Activated CD8-positive, alpha-beta memory T cell treated with anti-CD3 and anti-CD28 coated beads, Interleukin-2, amount 50 U/mL, for 48 hours (primary cell): ENCODE data around the gene MGARP.
"Not testable (repeated sequence)": the region's sequence is repeated elsewhere in the genome, so short reads cannot be mapped to it uniquely, and the experiment has no call there.

Experiments used
- DNase-seq: peaks from one replicate; pipeline ENCODE4 v3.0.0-alpha.2; 2020

The MGARP gene

DNA sequence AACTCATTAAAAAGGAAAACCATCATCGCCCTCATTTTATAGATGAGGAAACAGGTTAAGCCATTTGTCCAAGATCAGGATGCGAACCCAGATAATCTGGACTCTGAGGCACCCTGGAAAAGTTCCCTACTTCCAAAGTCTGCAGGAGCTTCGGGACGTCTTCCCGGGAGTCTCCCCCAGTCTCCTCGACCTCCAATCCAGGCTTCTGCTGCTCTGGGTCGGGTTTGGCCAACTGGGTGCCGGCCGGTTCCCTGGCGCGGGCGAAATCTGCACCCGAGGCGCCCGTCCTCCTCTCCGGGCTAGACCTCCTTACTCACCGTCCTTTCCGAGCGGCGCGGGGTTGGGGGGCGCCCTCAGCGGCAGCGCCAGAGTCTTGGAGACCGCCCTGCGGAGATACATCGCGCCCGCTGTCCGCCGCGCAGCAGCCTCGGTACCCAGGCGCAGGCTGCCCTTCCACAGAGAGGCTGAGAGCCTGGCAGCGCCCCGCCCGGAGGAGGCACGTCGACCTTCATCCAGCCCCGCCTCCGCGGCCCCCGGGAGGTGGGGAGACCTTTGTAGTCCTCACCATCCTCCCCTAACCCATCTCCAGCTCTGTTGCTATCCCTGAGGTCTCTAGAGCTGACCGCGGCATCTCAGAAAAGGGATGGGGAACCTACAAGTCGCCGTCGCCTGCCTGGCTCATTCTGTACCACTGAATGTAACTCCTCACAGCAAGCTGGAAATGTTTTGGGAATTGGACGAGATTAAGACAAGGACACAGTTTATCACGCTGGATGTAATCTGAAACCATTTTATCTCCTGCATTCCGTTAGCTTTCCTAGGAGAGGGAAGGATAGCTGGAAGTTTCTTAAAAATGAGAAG is at the start of gene MGARP:
Gene MGARP (minus strand): TSS at position 466 of the 861 bp plus-strand sequence. CDS start 67 bp downstream, at position 399.
- peak; percentile 71 for DNase-seq

DNA sequence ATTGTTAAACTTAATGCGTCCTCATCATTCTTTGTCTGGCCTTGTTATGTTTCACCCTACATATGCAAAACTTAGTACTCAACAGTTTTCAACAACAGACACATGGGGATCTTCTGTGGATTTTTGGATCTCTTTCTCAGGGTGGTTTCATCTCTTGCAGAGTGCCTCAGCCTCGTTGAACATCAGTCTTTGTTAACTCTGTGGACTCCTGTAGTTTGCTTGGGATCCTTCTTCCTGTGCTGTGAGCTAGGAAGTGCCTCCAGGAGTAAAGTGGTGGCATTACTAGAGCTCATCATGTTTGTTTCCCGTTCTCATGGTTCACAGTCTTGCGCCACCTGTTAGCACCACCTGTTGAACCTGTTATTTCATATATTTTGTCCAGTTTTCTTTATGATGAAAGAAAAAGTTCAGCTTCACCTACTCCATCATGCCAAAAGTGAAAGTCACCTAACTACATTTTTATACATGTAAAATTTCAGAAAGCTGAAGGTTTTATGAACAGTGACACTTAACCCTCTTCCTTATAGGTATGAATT is 49.7 kb upstream of the MGARP start:
- DNase-seq: no peak

- no peak for DNase-seq
These were observed 44.6 kb upstream of the MGARP start for GRCh38 chr4:139324620-139325019.

DNA sequence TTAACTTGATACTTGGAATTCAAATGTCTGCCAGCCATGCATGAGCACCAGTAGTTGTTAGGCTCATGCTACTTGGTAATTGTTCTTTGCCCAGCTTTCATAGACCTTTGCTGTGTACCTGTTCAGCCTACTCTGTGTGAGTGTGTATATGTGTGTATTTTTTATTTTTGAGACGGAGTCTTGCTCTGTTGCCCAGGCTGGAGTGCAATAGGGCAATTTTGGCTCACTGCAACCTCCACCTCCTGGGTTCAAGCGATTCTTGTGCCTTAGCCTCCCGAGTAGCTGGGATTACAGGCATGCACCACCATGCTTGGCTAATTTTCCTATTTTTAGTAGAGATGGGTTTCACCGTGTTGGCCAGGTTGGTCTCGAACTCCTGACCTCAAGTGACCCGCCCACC is 42.5 kb upstream of the MGARP start:
- DNase-seq: not testable (repeated sequence)

- DNase-seq: not testable (repeated sequence)
These were observed 42.0 kb upstream of the MGARP start for GRCh38 chr4:139322070-139322469.

DNA sequence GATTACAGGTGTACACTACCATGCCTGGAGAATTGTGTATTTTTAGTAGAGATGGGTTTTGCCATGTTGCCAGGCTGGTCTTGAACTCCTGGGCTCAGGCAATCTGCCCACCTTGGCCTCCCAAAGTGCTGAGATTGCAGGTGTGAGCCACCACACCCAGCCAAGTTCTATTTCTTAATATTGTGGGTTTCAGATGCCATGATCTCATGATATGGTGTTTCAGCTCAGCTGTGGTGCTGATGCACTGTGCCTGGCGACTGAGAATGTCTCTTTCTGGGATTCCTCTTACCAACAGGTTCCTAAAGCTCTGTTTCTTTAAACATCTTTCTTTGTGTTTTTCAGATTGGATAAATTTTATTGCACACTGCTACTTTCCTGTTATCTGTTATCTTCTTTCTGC is 39.5 kb upstream of the MGARP start:
- no peak for DNase-seq

DNA sequence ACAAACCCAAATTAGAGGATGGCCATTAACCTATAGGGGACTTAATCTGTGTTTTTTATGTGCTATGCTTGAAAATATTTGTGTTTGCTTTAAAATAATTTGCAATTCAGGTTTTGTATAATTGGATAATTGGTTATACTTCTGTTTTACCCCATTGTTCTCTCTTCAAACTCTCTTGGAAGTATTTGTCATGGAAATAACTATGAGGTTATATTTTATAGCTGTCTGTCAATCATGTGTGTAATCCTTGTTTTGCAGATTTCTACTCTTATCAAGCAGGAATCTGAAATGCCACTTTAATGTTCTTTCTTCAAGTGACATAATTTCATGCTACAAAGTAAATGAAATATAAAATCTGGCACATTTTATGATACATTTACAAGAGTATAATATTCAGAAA is 37.6 kb upstream of the MGARP start:
- no peak for DNase-seq

DNA sequence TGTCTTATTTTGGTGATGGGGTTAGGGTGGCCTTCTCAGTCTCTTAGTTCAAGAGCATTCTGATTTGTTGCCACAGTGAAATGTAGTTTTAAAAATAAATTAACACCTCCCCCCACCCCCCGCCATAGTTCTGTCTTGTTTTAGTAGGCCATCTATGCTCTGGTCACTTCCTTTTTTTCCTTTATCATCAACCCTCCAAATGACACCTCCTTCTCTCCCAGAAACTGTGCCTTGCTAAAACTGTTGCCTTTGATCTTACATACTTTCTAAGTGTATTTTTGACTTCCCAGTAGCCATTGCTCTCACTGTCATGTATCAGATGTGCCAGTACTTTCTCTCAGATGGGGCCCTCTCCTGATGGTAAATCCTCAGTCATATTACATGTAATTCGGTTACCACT is 36.7 kb upstream of the MGARP start:
- no peak for DNase-seq

GRCh38 chr4:139315221-139315675 is 35.2 kb upstream of the MGARP start:
- DNase-seq: no peak

DNA sequence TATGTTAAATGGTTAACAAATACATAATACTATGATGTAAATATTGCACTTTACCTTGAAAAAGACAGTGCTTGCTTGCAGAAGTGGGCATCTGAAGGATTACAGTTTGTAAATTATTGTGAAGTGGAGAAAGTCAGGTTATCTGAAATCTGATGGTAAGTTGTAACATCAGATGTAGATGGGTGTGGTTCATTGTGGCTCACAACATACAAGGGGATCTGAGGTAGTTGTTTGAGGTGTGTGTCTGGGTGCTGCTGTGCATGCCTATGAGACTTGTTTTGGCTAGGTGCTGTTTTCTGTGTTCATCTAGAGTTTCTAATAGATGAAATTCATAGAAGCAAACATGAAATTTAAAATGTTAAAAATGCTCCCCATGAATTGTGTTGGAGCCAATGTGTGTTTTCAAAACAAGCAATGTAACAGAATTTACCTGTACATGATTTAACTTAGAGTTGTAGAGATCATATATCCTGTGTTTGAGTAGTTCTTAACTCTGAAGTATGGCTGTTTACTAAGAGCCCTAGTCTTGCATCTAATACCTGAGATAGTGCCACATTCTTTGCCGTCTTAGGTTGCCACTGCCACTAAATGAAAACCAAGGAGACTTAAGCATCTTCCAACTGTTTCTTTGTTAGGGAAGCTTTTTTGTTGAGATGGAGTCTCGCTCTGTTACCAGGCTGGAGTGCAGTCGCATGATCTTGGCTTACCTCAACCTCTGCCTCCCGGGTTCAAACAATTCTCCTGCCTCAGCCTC is 34.2 kb upstream of the MGARP start:
- DNase-seq: no peak

- not testable (repeated sequence) for DNase-seq
These were observed 33.4 kb upstream of the MGARP start for GRCh38 chr4:139313414-139313813.

DNA sequence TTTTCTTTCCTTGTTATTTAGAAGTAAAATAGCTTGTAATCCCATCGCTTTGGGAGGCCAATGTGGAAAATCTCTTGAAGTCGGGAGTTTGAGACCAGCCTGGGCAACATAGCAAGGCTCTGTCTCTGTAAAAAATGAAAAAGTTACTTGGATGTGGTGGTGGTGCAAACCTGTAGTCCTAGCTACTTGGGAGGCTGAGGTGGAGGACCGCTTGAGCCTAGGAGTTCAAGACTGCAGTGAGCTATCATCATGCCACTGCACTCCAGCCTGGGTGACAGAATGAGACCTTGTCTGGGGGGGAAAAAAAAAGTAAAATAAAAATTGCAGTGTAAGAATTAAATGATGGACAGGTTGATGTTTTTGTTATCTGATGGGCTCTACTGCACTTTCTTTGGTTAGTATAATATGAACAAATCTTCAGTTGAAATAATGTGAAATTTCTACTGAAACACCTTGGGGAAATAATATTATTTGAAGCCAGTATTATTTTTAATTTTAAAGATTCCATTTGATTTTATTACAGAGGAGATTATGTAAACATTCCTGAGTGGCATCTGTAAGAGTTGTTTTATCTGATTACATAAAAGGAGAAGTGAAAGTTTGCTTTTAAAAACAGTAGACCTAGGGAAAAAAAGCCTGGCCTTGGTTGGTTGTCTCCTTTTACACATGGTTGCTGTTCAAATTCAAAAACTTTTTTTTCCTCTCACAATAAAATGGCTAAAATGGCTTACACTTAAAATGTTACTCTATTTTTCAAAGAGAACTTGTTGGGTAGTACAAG is 32.7 kb upstream of the MGARP start:
- DNase-seq: no peak

- DNase-seq: no peak
These were observed 31.9 kb upstream of the MGARP start for GRCh38 chr4:139311909-139312308.

DNA sequence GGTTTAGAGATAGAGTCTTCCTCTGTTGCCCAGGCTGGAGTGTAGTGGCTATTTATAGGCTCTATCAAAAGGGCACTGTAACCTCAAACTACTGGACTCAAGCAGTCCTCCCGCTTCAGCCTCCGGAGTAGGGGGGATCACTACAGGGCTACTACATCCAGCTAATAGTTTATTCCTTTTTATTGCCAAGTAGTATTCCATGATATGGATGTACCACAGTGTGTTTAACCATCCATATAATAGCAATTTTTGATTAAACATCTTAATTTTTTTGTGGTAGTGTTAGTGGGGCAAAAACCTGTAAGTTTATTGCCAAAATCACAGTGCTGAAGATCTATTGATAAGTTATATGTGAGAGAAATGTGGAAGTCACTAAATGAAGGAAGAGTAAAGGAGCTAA is 24.9 kb upstream of the MGARP start:
- no peak for DNase-seq

- peak; percentile 79 for DNase-seq
These were observed 22.0 kb upstream of the MGARP start, which contains the start of gene NDUFC1 for GRCh38 chr4:139301821-139302611. Gene NDUFC1, minus strand, starts transcription at chr4:139302477. Its CDS starts 6,679 bp downstream, at chr4:139295798.

DNA sequence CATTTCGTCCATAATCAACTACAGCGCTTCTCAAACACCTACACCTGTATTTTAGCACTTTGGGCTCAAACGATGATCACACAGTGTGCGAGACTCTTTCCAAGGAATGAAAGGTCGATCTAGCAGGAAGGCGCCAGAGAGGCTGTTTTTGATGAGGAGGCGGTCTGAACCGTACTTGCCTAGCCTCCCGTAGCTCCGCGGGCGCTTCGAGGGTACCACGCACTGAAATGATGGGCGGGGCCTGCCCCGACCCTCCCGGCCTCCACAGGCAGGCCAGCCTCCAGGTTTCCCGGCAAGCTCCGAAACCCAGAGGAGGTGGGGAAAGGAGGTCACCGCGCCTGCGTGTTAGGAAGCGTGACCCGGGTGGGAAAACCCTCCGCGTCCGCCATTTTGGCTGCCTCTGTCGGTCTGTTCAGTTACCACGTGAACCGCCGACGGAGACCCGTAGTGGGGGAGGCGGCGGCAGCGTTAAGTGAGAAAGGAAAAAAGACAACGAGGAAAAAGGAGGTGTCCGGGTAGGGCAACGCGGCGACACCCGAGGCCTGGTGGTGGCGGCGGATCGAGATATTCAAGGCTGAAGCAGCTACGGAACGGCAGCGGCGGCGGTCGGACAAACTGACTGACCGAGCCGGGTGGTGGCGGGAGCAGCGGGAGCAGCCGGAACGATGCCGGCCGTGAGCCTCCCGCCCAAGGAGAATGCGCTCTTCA is 21.2 kb upstream of the MGARP start, which contains the start of gene NAA15:
Gene NAA15 (plus strand): TSS at position 393 of the 708 bp plus-strand sequence. CDS start 273 bp downstream, at position 666.
- DNase-seq: peak; percentile 97

DNA sequence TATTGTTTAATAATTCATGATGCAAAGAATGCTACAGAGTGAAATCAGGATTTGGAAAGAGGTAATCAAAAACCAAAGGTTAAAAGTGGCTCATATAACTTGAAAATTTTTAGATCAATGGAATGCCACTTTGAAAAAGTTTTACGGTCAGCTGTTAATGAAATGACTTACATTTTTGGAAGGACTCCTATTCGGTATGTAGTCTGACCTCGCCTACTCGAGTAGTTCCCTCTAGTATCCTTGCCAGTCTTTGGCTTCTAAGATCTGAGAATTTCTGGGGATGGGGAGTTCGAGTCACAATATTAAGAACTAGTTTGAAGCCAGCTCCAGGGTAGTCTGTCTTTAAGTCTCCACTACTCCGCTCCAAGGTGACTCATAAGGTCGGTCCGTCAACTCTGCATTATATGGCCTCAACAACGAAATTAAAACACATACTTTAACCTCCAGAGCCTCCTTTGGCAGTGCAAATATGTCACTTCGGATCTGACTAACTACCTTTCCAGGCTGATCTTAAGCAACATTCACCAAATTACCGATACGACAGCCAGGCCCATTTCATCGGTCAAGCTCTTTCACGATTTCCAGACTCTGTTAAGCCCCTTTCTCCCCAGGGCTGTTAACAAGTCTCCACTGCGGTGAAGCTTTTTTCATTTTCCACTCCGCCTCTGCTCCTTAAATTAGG is 20.5 kb upstream of the MGARP start:
- DNase-seq: no peak

- DNase-seq: no peak
These were observed 19.5 kb upstream of the MGARP start for GRCh38 chr4:139299536-139299935.

DNA sequence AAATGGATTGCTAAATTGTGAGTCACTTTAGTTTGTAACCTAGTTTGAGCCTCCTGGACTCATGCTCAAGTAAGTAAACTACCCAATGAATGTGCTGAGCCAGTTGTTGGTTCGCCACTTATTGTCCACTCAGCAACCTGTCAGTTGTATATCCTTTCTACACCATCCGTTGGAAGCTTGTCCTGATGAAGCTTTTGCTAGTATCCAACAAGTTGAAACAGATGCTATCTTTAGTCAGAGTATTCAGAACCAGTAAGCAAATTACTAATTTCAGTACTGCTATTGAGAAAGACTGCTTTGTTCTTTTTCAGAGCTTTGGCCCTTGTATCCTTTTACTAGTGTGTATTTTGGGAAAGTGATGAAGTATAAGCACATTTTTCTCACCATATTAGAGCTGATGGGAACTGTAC is 17.0 kb upstream of the MGARP start:
- DNase-seq: no peak

DNA sequence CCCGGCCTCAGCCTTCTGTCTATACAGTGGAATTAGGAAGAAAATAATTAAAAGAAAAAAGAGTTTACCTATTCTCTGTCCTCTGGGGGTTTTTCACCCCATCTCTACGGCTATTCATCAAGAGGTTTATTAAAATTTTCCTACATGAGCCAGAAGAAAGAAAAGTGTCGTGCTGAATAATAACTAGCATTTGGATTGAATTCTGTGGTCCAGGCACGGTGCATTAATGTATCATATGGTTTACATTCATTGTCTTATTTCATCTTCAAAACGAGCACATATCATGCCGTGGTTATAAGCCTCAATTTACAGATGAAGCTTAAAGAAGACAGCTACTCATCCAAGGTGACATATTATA is 15.9 kb upstream of the MGARP start:
- DNase-seq: no peak
